Measurements from ENCODE around the gene GALNT17. TPM values are rescaled to one million over a fixed set of nuclear protein-coding genes. Genes with fewer than 3 reads are reported as not detected.

GALNT17 gene
- polyA plus RNA-seq, 1 donor (not counting 4 experiments of a cell fraction or from before 2014, with no cell fraction given), result not detected

DNA sequence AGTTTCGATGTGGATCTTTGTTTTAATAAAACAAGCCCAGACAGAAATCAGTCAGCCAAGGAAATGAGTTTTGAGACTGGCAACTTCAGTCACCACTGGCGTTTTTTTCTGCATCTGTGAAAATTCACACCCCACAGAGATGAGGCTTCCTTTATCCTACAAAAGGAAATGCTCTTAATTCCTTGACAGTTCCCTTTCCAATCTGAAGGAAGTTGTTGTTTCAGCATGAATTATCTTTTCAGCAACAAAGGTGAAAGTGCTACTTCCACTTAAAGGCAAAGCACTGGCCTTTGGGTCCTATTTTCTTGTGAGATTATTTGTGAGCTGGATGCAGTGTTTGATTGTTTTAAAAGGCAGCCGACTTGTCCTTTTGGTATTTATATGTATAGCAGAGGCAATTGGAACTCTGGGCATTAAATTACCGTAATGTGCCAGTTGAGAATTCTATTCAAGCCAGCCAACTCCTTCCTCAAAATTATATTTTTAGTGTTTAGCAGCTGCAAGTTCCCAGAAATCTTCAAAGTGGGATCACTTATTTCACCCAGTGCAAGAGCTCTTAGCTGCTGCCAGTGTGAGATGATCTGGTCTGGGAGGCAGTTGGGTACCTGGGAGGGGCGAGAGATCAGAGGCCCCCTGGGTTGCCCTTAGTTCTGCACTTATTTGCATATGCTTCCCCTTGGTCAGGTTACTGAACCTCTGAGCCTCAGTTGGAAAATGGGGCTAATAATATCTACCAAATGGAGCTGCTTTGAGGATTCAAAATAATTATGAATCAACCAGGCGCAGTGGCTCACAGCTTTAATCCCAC, 427.1 kb downstream of the GALNT17 start:
- Histone ChIP-seq H3K27ac (ENCODE audit: control insufficient read depth, insufficient read depth, low read length) (no peak overlapping the region), H2AFZ (ENCODE audit: control insufficient read depth, low read length) (no peak overlapping the region), H3K9me3 (ENCODE audit: control insufficient read depth, low read depth, low read length) (peaks cover 3% of the 10 kb centered on the region), H3K4me3 (ENCODE audit: control insufficient read depth in 2 of 3, extremely low read depth in 1 of 3, insufficient read depth in 2 of 3, low read depth in 1 of 3, low read length in 3 of 3) (no peak overlapping the region), H3K36me3 (ENCODE audit: control insufficient read depth in 2 of 2, extremely low read depth in 1 of 2, insufficient read depth in 2 of 2, low read length in 2 of 2) (no peaks in the 10 kb centered on the region), H3K27me3 (ENCODE audit: control insufficient read depth, extremely low read depth, insufficient read depth, low read length) (no peaks in the 10 kb centered on the region), H3K4me1 (ENCODE audit: control insufficient read depth, extremely low read depth, insufficient read depth, low read length) (no peaks in the 10 kb centered on the region), H3K4me2 (ENCODE audit: control insufficient read depth, extremely low read depth, insufficient read depth, low read depth, low read length) (no peak overlapping the region), H4K20me1 (ENCODE audit: control insufficient read depth, extremely low read depth, insufficient read depth, low read length) (no peaks in the 10 kb centered on the region), H3K9me1 (ENCODE audit: control insufficient read depth, extremely low read depth, insufficient read depth, low read length) (no peaks in the 10 kb centered on the region), H3K9ac (ENCODE audit: control insufficient read depth, extremely low read depth, insufficient read depth, low read length) (no peak overlapping the region), H3K79me2 (ENCODE audit: control insufficient read depth, insufficient read depth, low read length) (no peaks in the 10 kb centered on the region)
- TF ChIP-seq, protein P1, sequence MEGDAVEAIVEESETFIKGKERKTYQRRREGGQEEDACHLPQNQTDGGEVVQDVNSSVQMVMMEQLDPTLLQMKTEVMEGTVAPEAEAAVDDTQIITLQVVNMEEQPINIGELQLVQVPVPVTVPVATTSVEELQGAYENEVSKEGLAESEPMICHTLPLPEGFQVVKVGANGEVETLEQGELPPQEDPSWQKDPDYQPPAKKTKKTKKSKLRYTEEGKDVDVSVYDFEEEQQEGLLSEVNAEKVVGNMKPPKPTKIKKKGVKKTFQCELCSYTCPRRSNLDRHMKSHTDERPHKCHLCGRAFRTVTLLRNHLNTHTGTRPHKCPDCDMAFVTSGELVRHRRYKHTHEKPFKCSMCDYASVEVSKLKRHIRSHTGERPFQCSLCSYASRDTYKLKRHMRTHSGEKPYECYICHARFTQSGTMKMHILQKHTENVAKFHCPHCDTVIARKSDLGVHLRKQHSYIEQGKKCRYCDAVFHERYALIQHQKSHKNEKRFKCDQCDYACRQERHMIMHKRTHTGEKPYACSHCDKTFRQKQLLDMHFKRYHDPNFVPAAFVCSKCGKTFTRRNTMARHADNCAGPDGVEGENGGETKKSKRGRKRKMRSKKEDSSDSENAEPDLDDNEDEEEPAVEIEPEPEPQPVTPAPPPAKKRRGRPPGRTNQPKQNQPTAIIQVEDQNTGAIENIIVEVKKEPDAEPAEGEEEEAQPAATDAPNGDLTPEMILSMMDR (optimal IDR thresholded peaks at IDR 0.05 in 1 of 3, IDR thresholded peaks at IDR 0.05 in 1 of 3, conservative IDR thresholded peaks at IDR 0.05 in 1 of 3; ENCODE audit: extremely low read depth in 1 of 3, insufficient read depth in 2 of 3, low read length in 3 of 3), result no peak
- no peak for TF ChIP-seq EZH2 (IDR thresholded peaks at IDR 0.05; ENCODE audit: low read length)
- dilution Hi-C loops (cut with MboI; ENCODE audit: extremely low pct_ligation_motif_present, low sequenced_read_pairs), result no loop called here
- FAIRE-seq (no peak), DNase-seq (ENCODE audit: low read depth, low spot score) (no peak)

DNA sequence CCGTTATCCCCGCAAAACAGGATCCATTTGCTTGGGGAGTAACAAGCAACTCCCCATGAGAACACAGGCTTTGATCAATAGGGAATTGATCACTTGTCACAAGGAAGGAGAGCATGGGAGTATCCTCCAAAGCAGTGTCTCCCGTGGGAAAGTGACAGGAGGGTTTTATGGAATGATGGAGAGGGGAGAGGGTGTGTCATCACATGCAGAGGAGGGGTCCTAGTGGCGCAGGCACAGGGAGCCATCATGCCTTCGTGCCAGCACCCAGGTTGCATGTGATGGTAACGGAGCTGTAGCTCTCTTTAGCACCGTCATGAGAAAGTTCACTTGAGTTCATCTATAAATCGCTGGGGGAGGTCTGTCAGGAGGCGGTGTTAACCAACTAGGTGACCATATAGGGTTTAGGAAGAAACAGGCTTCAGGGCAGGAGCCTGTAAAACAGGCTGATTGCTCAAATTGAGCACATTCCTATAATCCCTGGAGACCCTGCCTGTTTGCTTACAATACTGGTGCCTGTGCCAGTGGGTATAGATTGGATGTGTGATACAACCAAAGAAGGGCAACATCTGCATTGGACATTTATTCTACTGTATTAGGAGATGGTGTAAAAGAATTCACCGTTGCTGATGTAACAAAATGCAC, 428.5 kb downstream of the GALNT17 start:
- H3K79me2 ChIP-seq (ENCODE audit: control insufficient read depth, insufficient read depth, low read length), result no peaks in the 10 kb centered on the region
- H3K4me2 ChIP-seq (ENCODE audit: control insufficient read depth, extremely low read depth, insufficient read depth, low read depth, low read length), result no peak overlapping the region
- no peak overlapping the region for H3K4me3 ChIP-seq (ENCODE audit: control insufficient read depth in 2 of 3, extremely low read depth in 1 of 3, insufficient read depth in 2 of 3, low read depth in 1 of 3, low read length in 3 of 3)
- dilution Hi-C loops (cut with MboI; ENCODE audit: extremely low pct_ligation_motif_present, low sequenced_read_pairs), result no loop called here
- H3K9me1 ChIP-seq (ENCODE audit: control insufficient read depth, extremely low read depth, insufficient read depth, low read length), result no peaks in the 10 kb centered on the region
- no peak for TF ChIP-seq EZH2 (IDR thresholded peaks at IDR 0.05; ENCODE audit: low read length)
- TF ChIP-seq, protein P1 (optimal IDR thresholded peaks at IDR 0.05 in 1 of 3, IDR thresholded peaks at IDR 0.05 in 1 of 3, conservative IDR thresholded peaks at IDR 0.05 in 1 of 3; ENCODE audit: extremely low read depth in 1 of 3, insufficient read depth in 2 of 3, low read length in 3 of 3), result no peak
- FAIRE-seq (no peak), DNase-seq (ENCODE audit: low read depth, low spot score) (no peak)
- no peak overlapping the region for H2AFZ ChIP-seq (ENCODE audit: control insufficient read depth, low read length)
- no peak overlapping the region for H3K9ac ChIP-seq (ENCODE audit: control insufficient read depth, extremely low read depth, insufficient read depth, low read length)
- no peak overlapping the region for H3K27ac ChIP-seq (ENCODE audit: control insufficient read depth, insufficient read depth, low read length)
- H3K27me3 ChIP-seq (ENCODE audit: control insufficient read depth, extremely low read depth, insufficient read depth, low read length), result no peaks in the 10 kb centered on the region
- H3K36me3 ChIP-seq (ENCODE audit: control insufficient read depth in 2 of 2, extremely low read depth in 1 of 2, insufficient read depth in 2 of 2, low read length in 2 of 2), result no peaks in the 10 kb centered on the region
- no peaks in the 10 kb centered on the region for H3K4me1 ChIP-seq (ENCODE audit: control insufficient read depth, extremely low read depth, insufficient read depth, low read length)
- H3K9me3 ChIP-seq (ENCODE audit: control insufficient read depth, low read depth, low read length), result peaks cover 5% of the 10 kb centered on the region
- no peaks in the 10 kb centered on the region for H4K20me1 ChIP-seq (ENCODE audit: control insufficient read depth, extremely low read depth, insufficient read depth, low read length)
